ENCODE results near the gene SLC47A1. TPM values are rescaled to one million over a fixed set of nuclear protein-coding genes. Genes with fewer than 3 reads are reported as not detected.

Gene SLC47A1
- total and polyA plus RNA-seq, 9 of the 15 experiments (the other 6 are each of a cell fraction or from before 2014, with no cell fraction given): not detected

DNA sequence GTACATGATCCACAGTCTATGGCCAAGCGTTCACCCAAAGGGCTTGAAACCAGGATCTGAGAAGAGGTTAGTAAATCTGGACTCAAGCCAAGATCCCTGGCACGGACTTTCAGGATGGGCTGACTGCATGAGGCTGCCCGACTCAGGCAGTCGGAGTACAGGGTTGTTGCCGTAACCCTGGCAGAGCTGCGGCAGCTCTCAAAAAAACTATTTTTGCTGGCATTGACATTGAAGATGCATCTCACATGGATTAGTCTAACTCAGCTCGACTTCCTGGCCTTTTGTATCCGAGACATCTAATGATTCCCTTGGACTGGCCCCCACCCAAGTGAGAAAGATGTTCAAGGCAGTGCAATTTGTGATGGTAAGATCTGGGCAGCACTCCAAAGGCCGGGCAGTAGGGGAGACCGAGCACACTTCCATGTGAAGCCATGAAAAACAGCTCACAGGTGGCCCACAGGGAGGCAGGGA, 6.2 kb downstream of the SLC47A1 start:
- H3K4me3 ChIP-seq: no peak overlapping the region
- no peaks in the 10 kb centered on the region for H3K36me3 ChIP-seq (ENCODE audit: control insufficient read depth, insufficient read depth, low read length)
- H3K9ac ChIP-seq (ENCODE audit: insufficient read depth in 1 of 2, low read depth in 2 of 2, low read length in 2 of 2): no peak overlapping the region
- BruUV-seq (replicated peaks): no TSS peak
- DNase-seq (ENCODE audit: extremely low read depth in 1 of 4, low spot score in 3 of 4) (no peak), ATAC-seq (no peak), FAIRE-seq (no peak)
- H2AFZ ChIP-seq (ENCODE audit: low read depth, low read length): no peak overlapping the region
- no peaks in the 10 kb centered on the region; a peak in 1 of 5 replicates for H3K4me1 ChIP-seq (replicated peaks in 1 of 2; ENCODE audit: control insufficient read depth in 2 of 2, insufficient read depth in 2 of 2, low read length in 2 of 2)
- ChIA-PET CTCF (ENCODE audit: low intra/inter-chr PET ratio) (no interaction called here), POLR2A (no interaction called here)
- no peaks in the 10 kb centered on the region for H3K9me1 ChIP-seq (ENCODE audit: control insufficient read depth, insufficient read depth, low read length)
- H3K27me3 ChIP-seq (ENCODE audit: control insufficient read depth in 2 of 2, insufficient read depth in 2 of 2, low read length in 2 of 2): peaks cover 0 to 42% of the 10 kb centered on the region in 2 experiments; a peak in 3 of 5 replicates
- TF ChIP-seq GABPB1 (CRISPR knock-in tag; IDR thresholded peaks at IDR 0.05) (no peak), NFIC (IDR thresholded peaks at IDR 0.05) (peak; percentile 43), FOXK1 (CRISPR knock-in tag; IDR thresholded peaks at IDR 0.05; ENCODE audit: borderline replicate concordance) (no peak), STAT6 (CRISPR knock-in tag; IDR thresholded peaks at IDR 0.05) (no peak)
- TF ChIP-seq, protein P1, sequence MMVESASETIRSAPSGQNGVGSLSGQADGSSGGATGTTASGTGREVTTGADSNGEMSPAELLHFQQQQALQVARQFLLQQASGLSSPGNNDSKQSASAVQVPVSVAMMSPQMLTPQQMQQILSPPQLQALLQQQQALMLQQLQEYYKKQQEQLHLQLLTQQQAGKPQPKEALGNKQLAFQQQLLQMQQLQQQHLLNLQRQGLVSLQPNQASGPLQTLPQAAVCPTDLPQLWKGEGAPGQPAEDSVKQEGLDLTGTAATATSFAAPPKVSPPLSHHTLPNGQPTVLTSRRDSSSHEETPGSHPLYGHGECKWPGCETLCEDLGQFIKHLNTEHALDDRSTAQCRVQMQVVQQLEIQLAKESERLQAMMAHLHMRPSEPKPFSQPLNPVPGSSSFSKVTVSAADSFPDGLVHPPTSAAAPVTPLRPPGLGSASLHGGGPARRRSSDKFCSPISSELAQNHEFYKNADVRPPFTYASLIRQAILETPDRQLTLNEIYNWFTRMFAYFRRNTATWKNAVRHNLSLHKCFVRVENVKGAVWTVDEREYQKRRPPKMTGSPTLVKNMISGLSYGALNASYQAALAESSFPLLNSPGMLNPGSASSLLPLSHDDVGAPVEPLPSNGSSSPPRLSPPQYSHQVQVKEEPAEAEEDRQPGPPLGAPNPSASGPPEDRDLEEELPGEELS (CRISPR knock-in tag; IDR thresholded peaks at IDR 0.05; ENCODE audit: borderline replicate concordance): no peak
- no peak overlapping the region for H3K27ac ChIP-seq (ENCODE audit: extremely low read depth, low read depth, low read length)
- no peaks in the 10 kb centered on the region for H3K9me3 ChIP-seq (replicated peaks; ENCODE audit: control insufficient read depth, insufficient read depth, low read depth, low read length)
- 25% methylated on average over 8 of the region's 10 CpGs for whole genome bisulfite sequencing (ENCODE audit: insufficient coverage, low coverage, missing lambda C conversion rate)
- in situ Hi-C loops (cut with MboI) (no loop called here), intact Hi-C loops (cut with micrococcal nuclease) (no loop called here)
- H3K79me2 ChIP-seq (ENCODE audit: control insufficient read depth, insufficient read depth, low read length): no peaks in the 10 kb centered on the region
- H3K4me2 ChIP-seq (ENCODE audit: insufficient read depth, low read length): no peak overlapping the region
- 0 out of 2 replicates have a peak, but pooled peaks cover 4% of the 10 kb centered on the region for H4K20me1 ChIP-seq (replicated peaks; ENCODE audit: control insufficient read depth, insufficient read depth, low read length)

Measured in K562 (cell line).